ENCODE measurements around the gene SBNO2. TPM values are rescaled to one million over a fixed set of nuclear protein-coding genes. Genes with fewer than 3 reads are reported as not detected.
A peak's percentile ranks its signal among the peaks of the same experiment; 100 is the strongest.

Gene SBNO2
- total RNA-seq, 1 experiment from 2014 or later: 123 TPM

- no TSS peak for BruUV-seq (replicated peaks)
- H3K4me1 Mint-ChIP-seq (ENCODE audit: insufficient read depth, unreplicated experiment): no peaks in the 10 kb centered on the region
- peak overlapping the region; percentile 35 for H3K27ac Mint-ChIP-seq (ENCODE audit: low read depth, unreplicated experiment)
- ChIA-PET CTCF (interaction anchor here (0.6 to 0.7 kb wide), 2 partner anchors 9 to 33 kb away, joined by 3 read pairs; no protein-coding TSS in a partner anchor), POLR2A (interaction anchor here (1.2 to 1.6 kb wide), 2 partner anchors 33 to 88 kb away, joined by 4 read pairs; no protein-coding TSS in a partner anchor)
- no peak for DNase-seq (ENCODE audit: unreplicated experiment)
- H3K27me3 Mint-ChIP-seq (ENCODE audit: insufficient read depth, unreplicated experiment): no peaks in the 10 kb centered on the region
- no peak overlapping the region for H3K4me3 Mint-ChIP-seq (ENCODE audit: unreplicated experiment)
- intact Hi-C loops (cut with micrococcal nuclease): no loop called here
- H3K9me3 Mint-ChIP-seq (ENCODE audit: unreplicated experiment): no peaks in the 10 kb centered on the region
- H3K36me3 Mint-ChIP-seq (ENCODE audit: insufficient read depth, unreplicated experiment): peaks cover 95% of the 10 kb centered on the region
- TF ChIP-seq, protein P1, sequence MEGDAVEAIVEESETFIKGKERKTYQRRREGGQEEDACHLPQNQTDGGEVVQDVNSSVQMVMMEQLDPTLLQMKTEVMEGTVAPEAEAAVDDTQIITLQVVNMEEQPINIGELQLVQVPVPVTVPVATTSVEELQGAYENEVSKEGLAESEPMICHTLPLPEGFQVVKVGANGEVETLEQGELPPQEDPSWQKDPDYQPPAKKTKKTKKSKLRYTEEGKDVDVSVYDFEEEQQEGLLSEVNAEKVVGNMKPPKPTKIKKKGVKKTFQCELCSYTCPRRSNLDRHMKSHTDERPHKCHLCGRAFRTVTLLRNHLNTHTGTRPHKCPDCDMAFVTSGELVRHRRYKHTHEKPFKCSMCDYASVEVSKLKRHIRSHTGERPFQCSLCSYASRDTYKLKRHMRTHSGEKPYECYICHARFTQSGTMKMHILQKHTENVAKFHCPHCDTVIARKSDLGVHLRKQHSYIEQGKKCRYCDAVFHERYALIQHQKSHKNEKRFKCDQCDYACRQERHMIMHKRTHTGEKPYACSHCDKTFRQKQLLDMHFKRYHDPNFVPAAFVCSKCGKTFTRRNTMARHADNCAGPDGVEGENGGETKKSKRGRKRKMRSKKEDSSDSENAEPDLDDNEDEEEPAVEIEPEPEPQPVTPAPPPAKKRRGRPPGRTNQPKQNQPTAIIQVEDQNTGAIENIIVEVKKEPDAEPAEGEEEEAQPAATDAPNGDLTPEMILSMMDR (IDR thresholded peaks at IDR 0.05; ENCODE audit: unreplicated experiment): no peak
Measured at GRCh38 chr19:1122021-1122971, 51.8 kb downstream of the SBNO2 start.

DNA sequence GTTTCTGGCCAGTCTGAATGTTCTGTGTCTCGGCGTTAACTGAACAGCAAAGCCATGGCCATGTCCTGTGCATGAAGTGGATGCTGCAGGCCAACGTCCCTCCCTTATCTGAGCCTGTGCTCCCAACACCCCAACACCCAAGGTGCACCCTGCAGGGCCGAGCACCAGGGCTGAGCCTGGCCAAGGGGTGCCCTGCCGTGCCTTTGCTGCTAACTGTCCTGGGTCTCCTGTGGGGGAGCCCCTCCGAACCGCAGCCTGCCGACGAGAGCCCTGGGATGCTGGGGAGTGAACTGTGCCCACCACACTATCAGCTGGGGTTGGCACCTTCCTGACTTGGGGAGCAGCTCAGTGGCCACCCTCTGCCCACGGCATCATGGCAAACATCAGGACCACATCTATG lies 52.7 kb downstream of the SBNO2 start:
- ChIA-PET POLR2A (interaction anchor here (1.3 to 1.5 kb wide), 2 partner anchors 13 to 19 kb away, joined by 3 to 7 read pairs; no protein-coding TSS in a partner anchor), CTCF (interaction anchor here (0.8 kb wide), 1 partner anchor 73 kb away, joined by 3 read pairs; no protein-coding TSS in a partner anchor)
- intact Hi-C loops (cut with micrococcal nuclease): no loop called here
- no peaks in the 10 kb centered on the region for H3K9me3 Mint-ChIP-seq (ENCODE audit: unreplicated experiment)
- no peak for DNase-seq (ENCODE audit: unreplicated experiment)
- no peaks in the 10 kb centered on the region for H3K4me1 Mint-ChIP-seq (ENCODE audit: insufficient read depth, unreplicated experiment)
- no TSS peak for BruUV-seq (replicated peaks)
- no peaks in the 10 kb centered on the region for H3K27me3 Mint-ChIP-seq (ENCODE audit: insufficient read depth, unreplicated experiment)
- H3K36me3 Mint-ChIP-seq (ENCODE audit: insufficient read depth, unreplicated experiment): peaks cover 95% of the 10 kb centered on the region
- H3K4me3 Mint-ChIP-seq (ENCODE audit: unreplicated experiment): no peak overlapping the region
- TF ChIP-seq, protein P1 (IDR thresholded peaks at IDR 0.05; ENCODE audit: unreplicated experiment): no peak
- no peak overlapping the region for H3K27ac Mint-ChIP-seq (ENCODE audit: low read depth, unreplicated experiment)

DNA sequence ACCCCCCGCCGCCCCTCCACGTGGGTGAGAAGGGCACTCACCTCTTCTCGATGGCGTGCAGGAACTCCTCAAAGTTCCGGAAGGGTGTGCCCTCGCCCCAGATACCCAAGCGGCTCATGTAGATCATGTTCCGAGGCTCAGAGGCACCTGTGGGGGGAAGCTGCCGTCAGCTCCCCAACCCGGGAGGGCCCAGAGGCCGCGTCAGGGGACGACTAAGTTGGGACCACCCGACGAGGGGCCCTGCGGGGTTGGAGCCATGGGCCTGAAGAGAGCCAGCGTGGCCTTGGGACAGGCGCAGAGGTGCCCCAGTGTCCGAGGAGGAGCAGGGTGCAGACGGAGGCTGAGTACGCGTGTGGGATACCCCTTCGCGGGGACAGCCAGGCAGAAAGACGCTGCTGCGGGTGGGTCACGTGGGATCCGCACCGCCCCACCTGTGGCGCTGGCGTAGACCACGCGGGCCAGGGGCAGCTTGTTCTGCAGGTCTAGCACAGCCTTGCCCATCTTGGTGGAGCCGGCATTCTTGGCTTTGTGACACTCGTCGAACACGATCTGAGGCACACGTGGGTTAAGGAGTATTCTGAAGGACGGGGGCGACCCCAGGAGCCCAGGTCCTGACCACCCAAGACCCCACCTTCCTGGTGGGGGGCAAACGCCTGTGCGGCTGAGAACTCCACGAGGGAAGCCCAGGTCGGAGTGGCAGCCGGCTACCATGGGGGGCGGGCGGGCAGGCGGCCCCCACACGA lies 54.4 kb downstream of the SBNO2 start:
- H3K27me3 Mint-ChIP-seq (ENCODE audit: insufficient read depth, unreplicated experiment): no peaks in the 10 kb centered on the region
- intact Hi-C loops (cut with micrococcal nuclease): no loop called here
- BruUV-seq (replicated peaks): no TSS peak
- H3K9me3 Mint-ChIP-seq (ENCODE audit: unreplicated experiment): no peaks in the 10 kb centered on the region
- DNase-seq (ENCODE audit: unreplicated experiment): no peak
- no peaks in the 10 kb centered on the region for H3K4me1 Mint-ChIP-seq (ENCODE audit: insufficient read depth, unreplicated experiment)
- TF ChIP-seq, protein P1 (IDR thresholded peaks at IDR 0.05; ENCODE audit: unreplicated experiment): no peak
- ChIA-PET CTCF (no interaction called here), POLR2A (interaction anchor here (0.6 to 1.3 kb wide), 5 partner anchors 17 to 55 kb away, joined by 3 to 7 read pairs (median 3); no protein-coding TSS in a partner anchor)
- H3K36me3 Mint-ChIP-seq (ENCODE audit: insufficient read depth, unreplicated experiment): peaks cover 95% of the 10 kb centered on the region
- no peak overlapping the region for H3K27ac Mint-ChIP-seq (ENCODE audit: low read depth, unreplicated experiment)
- no peak overlapping the region for H3K4me3 Mint-ChIP-seq (ENCODE audit: unreplicated experiment)

GRCh38 chr19:1118999-1119398 lies 55.1 kb downstream of the SBNO2 start:
- DNase-seq (ENCODE audit: unreplicated experiment): no peak
- CTCF ChIA-PET: no interaction called here
- Mint-ChIP-seq H3K27ac (ENCODE audit: low read depth, unreplicated experiment) (no peak overlapping the region), H3K27me3 (ENCODE audit: insufficient read depth, unreplicated experiment) (no peaks in the 10 kb centered on the region), H3K9me3 (ENCODE audit: unreplicated experiment) (no peaks in the 10 kb centered on the region), H3K4me1 (ENCODE audit: insufficient read depth, unreplicated experiment) (no peaks in the 10 kb centered on the region), H3K4me3 (ENCODE audit: unreplicated experiment) (no peak overlapping the region), H3K36me3 (ENCODE audit: insufficient read depth, unreplicated experiment) (peaks cover 95% of the 10 kb centered on the region)
- intact Hi-C loops (cut with micrococcal nuclease): no loop called here
- POLR2A ChIA-PET: interaction anchor here (0.6 kb wide), 1 partner anchor 16 kb away, joined by 3 read pairs; no protein-coding TSS in a partner anchor
- no TSS peak for BruUV-seq (replicated peaks)
- TF ChIP-seq, protein P1 (IDR thresholded peaks at IDR 0.05; ENCODE audit: unreplicated experiment): no peak

All from MCF 10A (cell line).